ENCODE data around the gene ASB13.
"Not testable (repeated sequence)": the region's sequence is repeated elsewhere in the genome, so short reads cannot be mapped to it uniquely, and the experiment has no call there.

Gene ASB13

DNA sequence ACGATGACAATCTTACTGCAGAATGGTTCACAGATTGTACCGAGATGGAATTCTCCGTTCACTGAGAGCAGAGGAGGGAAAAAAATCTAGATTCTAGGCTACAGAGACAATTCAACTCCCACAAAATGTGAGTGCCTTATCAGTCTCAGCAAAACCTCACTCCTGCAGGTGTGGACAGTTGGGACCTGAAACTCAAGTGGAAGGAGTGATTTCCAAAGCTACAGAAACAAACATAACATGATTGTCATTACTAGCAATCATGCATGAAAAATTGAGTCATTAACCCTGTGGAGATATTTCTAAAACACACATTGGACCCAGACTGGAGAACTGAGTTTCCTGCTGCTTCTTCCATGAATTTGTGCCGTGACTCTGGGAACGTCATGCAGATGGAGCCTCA is 71.3 kb downstream of the ASB13 start:
- TF ChIP-seq, protein P1, sequence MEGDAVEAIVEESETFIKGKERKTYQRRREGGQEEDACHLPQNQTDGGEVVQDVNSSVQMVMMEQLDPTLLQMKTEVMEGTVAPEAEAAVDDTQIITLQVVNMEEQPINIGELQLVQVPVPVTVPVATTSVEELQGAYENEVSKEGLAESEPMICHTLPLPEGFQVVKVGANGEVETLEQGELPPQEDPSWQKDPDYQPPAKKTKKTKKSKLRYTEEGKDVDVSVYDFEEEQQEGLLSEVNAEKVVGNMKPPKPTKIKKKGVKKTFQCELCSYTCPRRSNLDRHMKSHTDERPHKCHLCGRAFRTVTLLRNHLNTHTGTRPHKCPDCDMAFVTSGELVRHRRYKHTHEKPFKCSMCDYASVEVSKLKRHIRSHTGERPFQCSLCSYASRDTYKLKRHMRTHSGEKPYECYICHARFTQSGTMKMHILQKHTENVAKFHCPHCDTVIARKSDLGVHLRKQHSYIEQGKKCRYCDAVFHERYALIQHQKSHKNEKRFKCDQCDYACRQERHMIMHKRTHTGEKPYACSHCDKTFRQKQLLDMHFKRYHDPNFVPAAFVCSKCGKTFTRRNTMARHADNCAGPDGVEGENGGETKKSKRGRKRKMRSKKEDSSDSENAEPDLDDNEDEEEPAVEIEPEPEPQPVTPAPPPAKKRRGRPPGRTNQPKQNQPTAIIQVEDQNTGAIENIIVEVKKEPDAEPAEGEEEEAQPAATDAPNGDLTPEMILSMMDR (IDR thresholded peaks at IDR 0.05; ENCODE audit: insufficient read depth, missing control alignments), result no peak
- no peak for FAIRE-seq
- no peak for DNase-seq (ENCODE audit: insufficient read length, low spot score)

DNA sequence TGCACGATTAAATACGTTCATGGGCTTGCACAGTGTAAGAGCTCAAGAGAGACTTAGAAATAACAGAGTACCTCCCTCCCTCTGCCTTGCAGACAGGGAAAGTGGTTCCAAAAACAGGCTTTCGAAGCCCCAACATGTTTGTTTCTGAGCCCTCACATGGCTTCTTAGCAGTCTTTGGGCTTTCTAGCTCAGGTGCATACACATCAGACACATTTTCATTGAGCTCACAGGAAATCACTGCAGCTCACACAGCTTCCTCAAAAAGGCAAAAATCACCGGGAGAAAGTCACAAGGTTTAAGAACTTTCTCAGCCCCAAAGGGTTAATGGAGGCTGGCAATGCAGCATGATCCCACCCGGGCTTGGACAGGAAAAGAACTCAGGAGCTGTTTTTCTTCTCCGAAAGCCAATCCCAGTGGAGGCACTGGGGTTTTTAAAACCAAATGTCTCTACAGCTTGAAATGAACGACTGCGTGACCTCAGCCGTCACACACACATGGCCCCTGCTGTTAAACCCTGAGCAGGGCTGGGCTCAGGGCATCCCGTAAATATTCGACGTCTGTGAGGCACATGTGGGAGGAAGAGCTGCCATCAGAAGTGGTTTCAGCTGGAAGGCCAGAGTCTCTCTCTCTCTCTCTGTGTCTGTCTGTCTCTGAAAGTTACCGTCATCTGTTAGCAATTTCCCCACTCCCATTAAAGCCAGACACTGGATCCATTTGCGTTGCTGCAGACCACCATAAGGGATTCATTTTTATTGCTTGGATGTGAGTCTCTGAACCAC is 71.9 kb downstream of the ASB13 start:
- no peak for FAIRE-seq
- no peak for DNase-seq (ENCODE audit: insufficient read length, low spot score)
- TF ChIP-seq, protein P1 (IDR thresholded peaks at IDR 0.05; ENCODE audit: insufficient read depth, missing control alignments), result no peak

DNA sequence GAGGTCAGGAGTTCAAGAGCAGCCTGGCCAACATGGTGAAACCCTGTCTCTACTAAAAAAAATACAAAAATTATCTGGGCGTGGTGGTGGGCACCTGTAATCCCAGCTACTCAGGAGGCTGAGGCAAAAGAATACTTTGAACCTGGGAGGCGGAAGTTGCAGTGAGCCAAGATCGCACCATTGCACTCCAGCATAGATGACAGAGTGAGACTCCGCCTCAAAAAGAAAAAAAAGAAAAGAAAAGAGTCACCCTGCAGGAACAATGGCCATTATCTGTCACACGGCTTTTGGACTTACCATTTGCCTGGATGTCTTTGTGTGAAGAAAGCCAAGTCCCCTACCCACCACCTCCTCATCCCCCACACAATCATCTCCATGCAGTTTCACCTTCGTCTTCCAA is 73.0 kb downstream of the ASB13 start:
- not testable (repeated sequence) for DNase-seq (ENCODE audit: insufficient read length, low spot score); FAIRE-seq

DNA sequence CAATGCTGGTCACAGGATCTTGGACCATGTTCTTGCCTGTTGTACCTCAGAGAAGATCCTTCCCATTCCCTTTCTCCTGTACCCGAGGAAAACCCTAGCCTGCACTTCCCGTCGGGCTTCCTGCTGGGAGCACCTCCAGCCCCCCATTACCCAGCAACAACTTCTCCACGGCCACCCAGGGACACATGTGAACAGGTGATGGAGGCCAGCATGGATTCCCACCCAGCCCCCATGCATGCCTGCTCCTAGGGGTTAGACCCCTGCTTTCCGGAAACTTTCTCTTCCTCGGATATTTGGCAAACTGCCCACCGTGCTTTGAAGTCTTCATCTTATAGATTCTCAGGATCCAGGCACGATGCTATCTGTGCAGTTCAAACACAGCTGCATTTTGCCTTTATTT is 74.3 kb downstream of the ASB13 start:
- DNase-seq (ENCODE audit: insufficient read length, low spot score), result no peak
- TF ChIP-seq, protein P1 (IDR thresholded peaks at IDR 0.05; ENCODE audit: insufficient read depth, missing control alignments), result no peak
- no peak for FAIRE-seq

DNA sequence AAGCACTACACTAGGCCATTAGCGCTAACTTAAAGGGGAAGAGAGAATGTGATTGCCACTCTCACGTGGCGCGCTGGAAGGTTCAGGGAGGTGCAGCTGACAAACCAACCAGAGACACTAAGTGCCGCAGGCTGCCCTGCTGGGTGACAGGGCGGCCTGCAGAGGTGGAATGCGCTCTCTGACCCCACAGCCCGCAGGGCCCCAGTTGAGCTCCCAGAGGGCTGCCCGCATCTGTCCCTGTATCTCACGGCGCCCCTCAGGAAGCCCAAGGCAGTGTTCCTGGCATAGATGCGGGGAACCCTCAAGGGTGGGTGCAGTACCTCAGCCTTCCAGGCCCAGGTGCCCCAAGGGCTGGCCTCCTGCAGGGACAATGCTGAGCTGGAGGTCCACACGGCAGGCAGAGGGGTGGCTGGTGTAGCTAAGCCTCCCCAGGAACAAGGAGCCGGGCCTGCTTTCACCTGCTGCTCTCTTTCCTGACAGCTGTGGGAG is 75.0 kb downstream of the ASB13 start:
- FAIRE-seq (no peak), DNase-seq (ENCODE audit: insufficient read length, low spot score) (no peak)
- TF ChIP-seq, protein P1 (IDR thresholded peaks at IDR 0.05; ENCODE audit: insufficient read depth, missing control alignments), result no peak

DNA sequence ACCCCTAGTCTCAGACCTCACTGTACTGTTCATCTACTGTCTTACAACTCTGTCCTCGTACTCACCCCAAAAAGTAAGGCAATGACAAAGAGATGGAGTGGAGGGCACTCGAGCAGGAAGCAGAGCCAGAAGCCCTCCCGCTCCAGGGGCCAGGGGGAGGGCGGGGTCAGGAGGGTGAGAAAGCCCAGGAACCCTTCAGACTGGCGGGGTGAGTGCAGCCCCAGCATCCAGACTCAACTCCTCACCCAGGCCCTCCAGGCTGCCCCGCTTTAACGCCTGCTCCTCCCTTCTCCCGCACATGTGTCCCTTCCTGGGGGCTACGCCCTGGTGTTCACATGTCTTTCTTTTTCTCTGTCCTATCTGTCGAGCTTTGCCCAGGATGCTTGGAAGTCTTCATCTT is 75.6 kb downstream of the ASB13 start:
- DNase-seq (ENCODE audit: insufficient read length, low spot score) (no peak), FAIRE-seq (no peak)
- TF ChIP-seq, protein P1 (IDR thresholded peaks at IDR 0.05; ENCODE audit: insufficient read depth, missing control alignments), result no peak

DNA sequence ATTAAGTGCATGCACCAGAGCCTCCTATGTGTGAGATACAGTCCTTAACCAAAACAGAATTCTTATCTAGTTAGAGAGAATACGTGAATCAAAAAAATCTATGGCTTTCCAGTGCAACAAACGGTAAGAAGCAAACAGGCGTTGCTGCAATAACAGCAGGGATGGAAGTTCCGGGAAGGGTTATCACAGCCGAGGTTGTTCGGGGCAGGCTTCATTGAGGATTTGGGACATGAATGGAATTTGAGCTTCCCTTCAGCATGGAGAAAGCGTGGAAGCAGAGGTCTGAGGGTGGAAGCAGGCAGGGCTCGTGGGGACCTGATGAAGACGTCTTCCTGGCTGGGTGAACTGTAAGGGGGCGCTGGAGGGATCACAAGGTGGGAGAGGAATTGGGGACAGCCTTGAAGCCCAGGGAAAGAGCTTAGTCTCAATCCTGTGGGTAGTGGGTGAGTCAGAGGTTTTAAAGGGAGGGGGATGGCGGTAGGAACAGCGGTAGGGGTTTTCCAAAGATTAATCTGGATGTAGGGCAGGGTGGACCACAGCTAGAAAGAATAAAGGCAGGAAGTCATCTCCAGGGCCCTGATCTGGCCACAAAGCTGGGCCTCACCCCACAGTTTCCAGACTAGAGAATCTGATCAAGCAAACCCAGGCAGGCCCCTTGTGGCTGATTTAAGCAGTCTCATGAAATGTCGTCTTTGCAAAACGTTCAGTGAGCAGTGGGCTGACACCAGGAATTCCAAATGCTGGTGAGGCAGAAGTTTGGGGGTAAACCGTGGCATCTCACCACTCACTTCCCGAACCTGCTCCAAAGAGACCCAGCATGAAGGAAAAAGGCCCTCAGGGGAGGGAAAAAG is 76.5 kb downstream of the ASB13 start:
- TF ChIP-seq, protein P1 (IDR thresholded peaks at IDR 0.05; ENCODE audit: insufficient read depth, missing control alignments), result no peak
- DNase-seq (ENCODE audit: insufficient read length, low spot score) (no peak), FAIRE-seq (no peak)

All from D721Med (cell line).